ENCODE results near the gene FXYD7. TPM values are rescaled to one million over a fixed set of nuclear protein-coding genes. Genes with fewer than 3 reads are reported as not detected.
A peak's percentile ranks its signal among the peaks of the same experiment; 100 is the strongest.

Gene FXYD7
- total and polyA plus RNA-seq, 3 experiments from 2014 or later: 0.60 to 12.9 (median 1.0) TPM

GRCh38 chr19:35120492-35120891, 22.6 kb upstream of the FXYD7 start:
- Mint-ChIP-seq H3K27ac (no peak overlapping the region), H3K4me1 (peaks cover 7 to 13% (median 10%) of the 10 kb centered on the region in 3 donors), H3K9me3 (no peaks in the 10 kb centered on the region), H3K36me3 (peaks cover 0 to 2% (median 0%) of the 10 kb centered on the region in 3 donors), H3K4me3 (no peak overlapping the region), H3K27me3 (peaks cover 0 to 6% of the 10 kb centered on the region in 2 donors)
- DNase-seq: no peak
- Histone ChIP-seq H3K27me3 (ENCODE audit: insufficient read depth, low read length, poor library complexity, severe bottlenecking) (no peaks in the 10 kb centered on the region), H3K4me1 (ENCODE audit: insufficient read depth, low read length) (peaks cover 7% of the 10 kb centered on the region), H3K36me3 (ENCODE audit: insufficient read depth, low read length) (no peaks in the 10 kb centered on the region), H3K27ac (ENCODE audit: low read depth, low read length) (no peak overlapping the region), H3K9me3 (ENCODE audit: low read length) (no peaks in the 10 kb centered on the region), H3K4me3 (ENCODE audit: low read length) (no peak overlapping the region)
- CTCF ChIA-PET: no interaction called here
- POLR2A ChIA-PET: no interaction called here

- Histone ChIP-seq H3K36me3 (ENCODE audit: insufficient read depth, low read length) (no peaks in the 10 kb centered on the region), H3K9me3 (ENCODE audit: low read length) (no peaks in the 10 kb centered on the region), H3K4me1 (ENCODE audit: insufficient read depth, low read length) (peaks cover 7% of the 10 kb centered on the region), H3K27me3 (ENCODE audit: insufficient read depth, low read length, poor library complexity, severe bottlenecking) (no peaks in the 10 kb centered on the region), H3K4me3 (ENCODE audit: low read length) (no peak overlapping the region), H3K27ac (ENCODE audit: low read depth, low read length) (no peak overlapping the region)
- Mint-ChIP-seq H3K4me1 (peaks cover 7 to 15% (median 10%) of the 10 kb centered on the region in 3 donors), H3K4me3 (no peak overlapping the region), H3K27ac (no peak overlapping the region), H3K36me3 (peaks cover 0 to 2% (median 0%) of the 10 kb centered on the region in 3 donors), H3K27me3 (peaks cover 0 to 6% of the 10 kb centered on the region in 2 donors), H3K9me3 (no peaks in the 10 kb centered on the region)
- CTCF ChIA-PET: no interaction called here
- DNase-seq: no peak
- POLR2A ChIA-PET: no interaction called here
Measured at GRCh38 chr19:35120898-35121297, 22.2 kb upstream of the FXYD7 start.

GRCh38 chr19:35122687-35123551, 20.1 kb upstream of the FXYD7 start:
- no peak overlapping the region for H3K27ac ChIP-seq (ENCODE audit: low read depth, low read length)
- no peaks in the 10 kb centered on the region for H3K9me3 ChIP-seq (ENCODE audit: low read length)
- Mint-ChIP-seq H3K4me1 (peaks cover 7 to 15% (median 10%) of the 10 kb centered on the region in 3 donors), H3K36me3 (no peaks in the 10 kb centered on the region), H3K27me3 (peaks cover 0 to 6% of the 10 kb centered on the region in 2 donors), H3K4me3 (peak overlapping the region in 1 of 7 donors; percentile 40), H3K27ac (no peak overlapping the region), H3K9me3 (no peaks in the 10 kb centered on the region)
- DNase-seq: no peak
- H3K4me1 ChIP-seq (ENCODE audit: insufficient read depth, low read length): peaks cover 7% of the 10 kb centered on the region
- CTCF ChIA-PET: interaction anchor here (1.2 kb wide), 1 partner anchor 18 kb away, joined by 3 read pairs; no protein-coding TSS in a partner anchor
- H3K27me3 ChIP-seq (ENCODE audit: insufficient read depth, low read length, poor library complexity, severe bottlenecking): no peaks in the 10 kb centered on the region
- H3K36me3 ChIP-seq (ENCODE audit: insufficient read depth, low read length): no peaks in the 10 kb centered on the region
- POLR2A ChIA-PET: no interaction called here
- H3K4me3 ChIP-seq (ENCODE audit: low read length): no peak overlapping the region

DNA sequence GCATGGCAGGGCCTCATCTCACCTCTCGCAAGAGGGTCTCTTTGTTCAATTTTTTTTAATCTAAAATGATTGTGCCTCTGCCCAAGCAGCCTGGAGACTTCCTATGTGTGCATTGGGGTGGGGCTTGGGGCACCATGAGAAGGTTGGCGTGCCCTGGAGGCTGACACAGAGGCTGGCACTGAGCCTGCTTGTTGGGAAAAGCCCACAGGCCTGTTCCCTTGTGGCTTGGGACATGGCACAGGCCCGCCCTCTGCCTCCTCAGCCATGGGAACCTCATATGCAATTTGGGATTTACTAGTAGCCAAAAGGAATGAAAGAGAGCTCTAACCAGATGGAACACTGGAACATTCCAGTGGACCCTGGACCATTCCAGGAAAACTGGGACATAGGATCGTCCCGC, 19.5 kb upstream of the FXYD7 start:
- Mint-ChIP-seq H3K27me3 (peaks cover 0 to 6% of the 10 kb centered on the region in 2 donors), H3K4me1 (peaks cover 7 to 15% (median 10%) of the 10 kb centered on the region in 3 donors), H3K27ac (peak overlapping the region in 3 of 8 donors; percentile 4 to 61 (median 47)), H3K36me3 (no peaks in the 10 kb centered on the region), H3K9me3 (no peaks in the 10 kb centered on the region), H3K4me3 (peak overlapping the region in 6 of 7 donors; percentile 65 to 77 (median 73))
- no peak for DNase-seq
- Histone ChIP-seq H3K4me3 (ENCODE audit: low read length) (no peak overlapping the region), H3K9me3 (ENCODE audit: low read length) (no peaks in the 10 kb centered on the region), H3K36me3 (ENCODE audit: insufficient read depth, low read length) (no peaks in the 10 kb centered on the region), H3K27me3 (ENCODE audit: insufficient read depth, low read length, poor library complexity, severe bottlenecking) (no peaks in the 10 kb centered on the region), H3K4me1 (ENCODE audit: insufficient read depth, low read length) (peaks cover 7% of the 10 kb centered on the region), H3K27ac (ENCODE audit: low read depth, low read length) (no peak overlapping the region)
- POLR2A ChIA-PET: no interaction called here
- CTCF ChIA-PET: interaction anchor here (0.8 to 1.5 kb wide), 4 partner anchors 9 to 79 kb away, joined by 3 to 6 read pairs (median 4); partner anchors contain the start of gene LGI4

DNA sequence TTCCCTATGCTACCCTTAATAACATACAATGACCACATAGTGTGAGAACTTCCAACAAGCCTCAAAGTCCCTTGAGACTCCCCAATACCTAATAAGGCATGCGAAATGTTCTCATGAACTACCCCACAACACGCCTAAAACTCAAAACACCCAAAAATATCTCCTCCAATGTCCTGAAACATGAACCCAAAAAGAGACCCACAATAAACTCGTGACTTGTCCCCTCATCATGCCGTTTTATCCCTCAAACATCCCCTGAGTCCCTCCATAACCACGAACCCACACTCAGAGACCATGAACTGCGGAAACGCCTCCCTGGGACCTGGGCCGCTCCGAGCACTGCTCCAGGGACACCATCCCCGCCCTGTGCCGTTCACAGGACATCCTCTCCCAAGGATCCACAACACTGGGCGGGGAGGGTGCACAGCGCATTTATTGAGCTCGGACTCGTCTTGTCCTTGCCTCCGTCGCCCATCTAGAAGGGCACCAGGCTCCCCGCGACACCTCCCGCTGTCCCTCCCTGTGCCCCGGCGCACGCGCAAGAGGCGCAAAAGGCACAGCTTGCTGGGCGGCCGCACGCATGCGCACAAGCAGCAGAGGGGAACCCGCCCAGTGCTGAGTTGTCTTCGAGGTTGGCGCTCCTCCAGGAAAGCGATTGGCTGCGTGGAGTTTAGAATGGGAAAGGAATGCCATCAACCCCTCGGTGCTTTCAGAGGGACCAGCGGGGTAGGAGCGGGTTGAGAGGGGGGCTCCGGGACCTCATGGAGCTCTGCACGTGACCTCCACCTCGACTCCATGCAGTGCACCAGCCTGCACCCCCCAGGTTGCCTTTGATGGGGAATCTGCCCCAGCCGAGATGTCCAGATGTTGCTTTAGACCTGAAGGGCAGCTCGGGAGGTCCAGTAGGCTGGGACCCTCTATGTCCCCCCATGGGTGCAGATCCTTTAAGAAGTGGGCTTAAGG, 18.7 kb upstream of the FXYD7 start:
- Histone ChIP-seq H3K36me3 (ENCODE audit: insufficient read depth, low read length) (no peaks in the 10 kb centered on the region), H3K4me1 (ENCODE audit: insufficient read depth, low read length) (peaks cover 7% of the 10 kb centered on the region), H3K9me3 (ENCODE audit: low read length) (no peaks in the 10 kb centered on the region), H3K4me3 (ENCODE audit: low read length) (peak overlapping the region; percentile 76), H3K27ac (ENCODE audit: low read depth, low read length) (peak overlapping the region; percentile 56), H3K27me3 (ENCODE audit: insufficient read depth, low read length, poor library complexity, severe bottlenecking) (no peaks in the 10 kb centered on the region)
- Mint-ChIP-seq H3K27ac (peak overlapping the region in 7 of 8 donors; percentile 4 to 64 (median 47)), H3K27me3 (peaks cover 2 to 6% of the 10 kb centered on the region in 2 donors), H3K9me3 (no peaks in the 10 kb centered on the region), H3K4me3 (peak overlapping the region; percentile 65 to 90 (median 73)), H3K4me1 (peaks cover 7 to 15% (median 10%) of the 10 kb centered on the region in 3 donors), H3K36me3 (no peaks in the 10 kb centered on the region)
- peak; percentile 76 to 88 (median 78) for DNase-seq
- CTCF ChIA-PET: interaction anchor here (0.8 to 1.5 kb wide), 8 partner anchors 9 to 80 kb away, joined by 3 to 6 read pairs (median 4); partner anchors contain the start of genes FXYD5 and LGI4
- POLR2A ChIA-PET: interaction anchor here (0.5 to 0.7 kb wide), 4 partner anchors 13 to 96 kb away, joined by 3 to 5 read pairs (median 4); partner anchors contain the start of gene FXYD5

- Histone ChIP-seq H3K4me1 (ENCODE audit: insufficient read depth, low read length) (peaks cover 7% of the 10 kb centered on the region), H3K27ac (ENCODE audit: low read depth, low read length) (no peak overlapping the region), H3K27me3 (ENCODE audit: insufficient read depth, low read length, poor library complexity, severe bottlenecking) (no peaks in the 10 kb centered on the region), H3K36me3 (ENCODE audit: insufficient read depth, low read length) (no peaks in the 10 kb centered on the region), H3K9me3 (ENCODE audit: low read length) (no peaks in the 10 kb centered on the region), H3K4me3 (ENCODE audit: low read length) (no peak overlapping the region)
- H3K4me3 Mint-ChIP-seq: peak overlapping the region in 2 of 7 donors; percentile 51 to 67
- H3K4me1 Mint-ChIP-seq: peaks cover 7 to 15% (median 10%) of the 10 kb centered on the region in 3 donors
- no peaks in the 10 kb centered on the region for H3K9me3 Mint-ChIP-seq
- ChIA-PET POLR2A (interaction anchor here (0.6 kb wide), 1 partner anchor 249 kb away, joined by 3 read pairs; no protein-coding TSS in a partner anchor), CTCF (interaction anchor here (0.8 to 1.5 kb wide), 4 partner anchors 10 to 58 kb away, joined by 3 to 6 read pairs (median 4); partner anchors contain the start of gene FXYD5)
- H3K36me3 Mint-ChIP-seq: no peaks in the 10 kb centered on the region
- H3K27me3 Mint-ChIP-seq: peaks cover 2 to 6% of the 10 kb centered on the region in 2 donors
- no peak for DNase-seq
- no peak overlapping the region for H3K27ac Mint-ChIP-seq
Measured at GRCh38 chr19:35125270-35125717, 17.8 kb upstream of the FXYD7 start.

DNA sequence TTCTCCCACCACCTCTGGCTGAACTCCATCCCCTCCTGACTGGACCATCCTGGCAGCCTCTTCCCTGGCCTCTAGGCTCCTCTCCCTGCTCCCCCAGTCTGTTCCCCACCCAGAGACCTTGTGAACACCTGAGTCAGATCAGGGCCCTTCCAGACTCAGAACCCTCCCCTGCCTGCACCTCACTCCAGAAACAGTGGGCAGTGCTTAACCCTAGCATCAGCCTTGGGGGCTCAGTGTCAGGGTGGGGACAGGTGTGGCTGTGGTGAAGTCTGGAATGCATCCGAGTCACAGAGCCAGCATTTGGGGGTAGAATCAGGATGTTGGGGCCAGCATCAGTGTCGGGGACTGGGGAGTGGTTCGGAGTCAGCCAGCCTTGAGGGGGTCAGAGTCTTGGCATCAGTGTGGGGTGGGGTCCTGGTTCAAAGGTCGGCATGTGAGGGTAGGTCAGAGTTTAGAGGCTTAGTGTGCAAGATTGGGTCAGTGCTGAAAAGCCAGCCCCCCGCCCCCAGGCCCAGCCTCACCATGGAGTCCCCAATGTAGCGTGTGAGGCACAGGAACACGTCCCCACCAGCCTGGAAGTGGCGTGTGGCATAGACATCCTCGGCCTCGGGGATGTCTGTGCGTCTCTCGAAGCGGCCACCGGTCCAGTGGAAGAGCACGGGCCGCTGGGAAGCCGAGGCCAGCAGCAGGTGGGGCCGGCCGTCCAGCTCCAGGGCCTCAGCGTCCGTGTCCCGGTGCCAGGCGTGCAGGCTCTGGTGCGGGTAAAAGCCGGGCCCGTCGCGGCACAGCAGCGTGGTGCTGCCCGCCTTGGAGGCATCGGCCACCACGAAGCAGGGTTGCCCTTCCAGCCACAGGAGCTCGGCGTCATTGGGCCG, 17.1 kb upstream of the FXYD7 start:
- DNase-seq: no peak
- CTCF ChIA-PET: interaction anchor here (1.2 to 2.0 kb wide), 2 partner anchors 10 to 16 kb away, joined by 3 to 6 read pairs; no protein-coding TSS in a partner anchor
- Mint-ChIP-seq H3K9me3 (no peaks in the 10 kb centered on the region), H3K27ac (peak overlapping the region in 1 of 8 donors; percentile 74), H3K4me1 (peaks cover 7 to 15% (median 10%) of the 10 kb centered on the region in 3 donors), H3K27me3 (peaks cover 2 to 6% of the 10 kb centered on the region in 2 donors), H3K36me3 (no peaks in the 10 kb centered on the region), H3K4me3 (peak overlapping the region in 1 of 7 donors; percentile 67)
- H3K27ac ChIP-seq (ENCODE audit: low read depth, low read length): no peak overlapping the region
- no peaks in the 10 kb centered on the region for H3K9me3 ChIP-seq (ENCODE audit: low read length)
- H3K4me3 ChIP-seq (ENCODE audit: low read length): no peak overlapping the region
- H3K4me1 ChIP-seq (ENCODE audit: insufficient read depth, low read length): peaks cover 7% of the 10 kb centered on the region
- no peaks in the 10 kb centered on the region for H3K36me3 ChIP-seq (ENCODE audit: insufficient read depth, low read length)
- H3K27me3 ChIP-seq (ENCODE audit: insufficient read depth, low read length, poor library complexity, severe bottlenecking): no peaks in the 10 kb centered on the region
- POLR2A ChIA-PET: no interaction called here
